ENCODE results near the gene CHD3.

- TF ChIP-seq CTCF (IDR thresholded peaks at IDR 0.05) (no peak), POLR2A (IDR thresholded peaks at IDR 0.05) (no peak), POLR2AphosphoS5 (IDR thresholded peaks at IDR 0.05) (no peak)
Observed at GRCh38 chr17:7867881-7868329, 20.7 kb upstream of the CHD3 start.
